ENCODE data around the gene NUDT12.

Gene NUDT12

GRCh38 chr5:103541114-103541513, 21.5 kb downstream of the NUDT12 start:
- no peak for DNase-seq (ENCODE audit: low spot score)

- DNase-seq (ENCODE audit: low spot score), result no peak
These were observed 22.9 kb downstream of the NUDT12 start for GRCh38 chr5:103539376-103540330.

- DNase-seq (ENCODE audit: low spot score), result no peak
These were observed 30.4 kb downstream of the NUDT12 start for GRCh38 chr5:103532086-103532734.

- no peak for DNase-seq (ENCODE audit: low spot score)
These were observed 36.2 kb downstream of the NUDT12 start for GRCh38 chr5:103526164-103526915.

GRCh38 chr5:103525361-103525760, 37.2 kb downstream of the NUDT12 start:
- DNase-seq (ENCODE audit: low spot score), result no peak

GRCh38 chr5:103523319-103523718, 39.3 kb downstream of the NUDT12 start:
- DNase-seq (ENCODE audit: low spot score), result no peak

- no peak for DNase-seq (ENCODE audit: low spot score)
These were observed 40.0 kb downstream of the NUDT12 start for GRCh38 chr5:103522586-103522985.

- no peak for DNase-seq (ENCODE audit: low spot score)
These were observed 43.0 kb downstream of the NUDT12 start for GRCh38 chr5:103519550-103519949.

DNA sequence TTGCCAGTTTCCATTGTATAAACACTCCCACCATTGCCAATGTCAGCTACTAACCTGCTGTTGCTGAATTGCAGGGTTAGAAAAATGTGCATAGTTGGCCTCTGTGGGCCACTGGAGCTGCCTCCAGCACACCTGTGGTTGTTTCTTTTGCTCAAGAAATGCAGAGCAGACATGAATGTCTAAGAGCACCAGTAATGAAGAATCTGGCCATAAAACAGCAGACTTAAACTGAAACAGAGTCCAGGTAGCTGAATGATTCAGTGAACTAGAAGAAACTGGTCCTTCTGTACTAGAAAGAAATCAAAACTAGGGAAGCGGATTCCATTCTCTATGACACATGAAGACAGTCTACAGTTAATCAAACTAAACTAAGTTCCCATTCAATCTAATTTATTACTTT, 48.2 kb downstream of the NUDT12 start:
- DNase-seq (ENCODE audit: low spot score), result no peak

- no peak for DNase-seq (ENCODE audit: low spot score)
These were observed 48.9 kb downstream of the NUDT12 start for GRCh38 chr5:103513701-103514100.

GRCh38 chr5:103512500-103512899, 50.1 kb downstream of the NUDT12 start:
- no peak for DNase-seq (ENCODE audit: low spot score)

DNA sequence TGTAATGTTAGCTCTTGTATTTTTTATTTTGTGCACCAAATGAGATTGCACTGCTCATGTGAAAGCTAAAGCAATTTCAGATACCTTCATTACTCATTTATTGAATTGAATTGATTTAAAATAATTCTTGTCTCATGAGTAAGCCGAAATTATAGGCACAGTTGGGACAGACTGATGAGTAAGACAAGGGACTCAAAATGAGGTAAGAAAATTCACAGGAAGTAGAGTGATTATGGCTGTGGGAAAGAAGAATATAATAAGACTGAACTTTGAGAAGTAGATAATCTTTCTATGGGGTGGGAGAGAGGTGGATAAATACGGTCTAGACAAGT, 51.1 kb downstream of the NUDT12 start:
- no peak for DNase-seq (ENCODE audit: low spot score)

DNA sequence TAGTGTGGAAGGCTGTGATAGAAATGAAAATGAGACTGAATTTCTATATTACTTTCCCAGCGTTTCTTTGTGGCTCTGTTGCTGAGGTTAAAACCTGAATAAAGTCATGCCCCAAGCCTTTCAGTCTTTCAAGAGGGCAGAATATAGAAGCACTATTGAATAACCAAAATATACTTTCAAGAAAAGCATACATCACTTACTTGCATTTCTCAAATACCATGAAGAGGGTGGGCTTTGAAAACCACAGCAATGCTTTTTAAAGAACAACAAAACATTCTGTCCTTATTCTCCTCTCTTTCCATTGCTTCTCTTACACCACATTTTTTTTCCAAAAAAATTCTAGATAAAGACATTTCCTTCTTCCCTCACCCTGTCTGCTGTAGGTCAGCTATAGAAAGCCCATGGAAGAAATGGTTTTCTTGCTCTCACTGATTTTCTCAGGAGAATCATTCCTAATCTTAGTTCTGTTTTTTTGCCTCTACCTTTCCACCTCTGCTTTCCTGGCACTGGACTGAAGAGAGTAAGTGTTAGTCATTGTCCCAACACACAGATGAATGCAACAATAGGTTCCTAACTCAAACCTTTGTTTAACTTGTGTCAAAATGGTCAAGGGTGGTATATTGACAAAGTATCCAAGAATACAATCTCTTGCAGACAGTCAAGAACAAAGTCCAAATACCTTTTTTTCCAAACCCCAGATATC, 51.6 kb downstream of the NUDT12 start:
- DNase-seq (ENCODE audit: low spot score), result no peak

DNA sequence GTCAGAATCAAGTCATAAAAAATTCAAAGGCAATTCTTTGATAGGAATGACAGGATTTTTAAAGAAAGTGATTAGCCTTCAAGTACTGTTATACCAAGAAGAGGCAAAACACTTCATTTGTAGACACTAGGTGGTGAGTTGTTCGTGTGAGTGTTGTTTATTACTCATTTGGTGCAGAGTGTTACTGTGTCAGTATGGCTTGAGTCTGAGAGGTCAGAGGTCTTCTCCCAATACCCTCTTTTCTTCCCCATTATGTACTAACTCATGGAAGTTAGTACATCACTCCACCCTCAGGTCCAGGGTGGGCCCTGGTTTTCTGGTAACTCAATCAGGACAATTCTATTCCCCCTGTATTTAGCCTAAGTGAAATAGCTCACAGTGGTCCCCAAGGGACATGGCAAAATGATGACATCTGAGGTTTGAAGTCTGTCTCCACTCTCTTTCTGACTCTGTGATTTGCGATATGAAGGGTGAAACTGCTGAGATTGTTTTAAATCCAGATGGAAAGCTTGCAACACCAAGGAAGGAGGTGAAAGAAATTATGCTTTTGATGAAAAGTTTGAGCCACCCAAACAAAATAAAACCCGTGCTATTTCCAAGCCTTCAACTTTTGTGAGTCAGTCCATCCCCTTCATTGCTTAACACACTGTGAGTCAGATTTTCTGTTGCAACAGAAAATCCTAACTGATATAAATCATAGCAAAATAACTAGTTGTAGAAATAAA, 56.8 kb downstream of the NUDT12 start:
- DNase-seq (ENCODE audit: low spot score), result no peak

GRCh38 chr5:103503066-103503465, 59.5 kb downstream of the NUDT12 start:
- DNase-seq (ENCODE audit: low spot score), result no peak

GRCh38 chr5:103502662-103503061, 59.9 kb downstream of the NUDT12 start:
- no peak for DNase-seq (ENCODE audit: low spot score)

Measured in NAMALWA (cell line).